NCI-H460 (cell line): ENCODE results near the gene TRAM2. TPM values are rescaled to one million over a fixed set of nuclear protein-coding genes. Genes with fewer than 3 reads are reported as not detected.
"Not testable (repeated sequence)": the region's sequence is repeated elsewhere in the genome, so short reads cannot be mapped to it uniquely, and the experiment has no call there.

Experiments
- DNase-seq: peaks from one replicate; pipeline ENCODE4 v3.0.0-alpha.2; 2016; ENCODE audit warnings: low read depth; ENCODE audit errors: extremely low read depth
- total RNA-seq: library from RNA; depleted of rRNA; stranded (reverse); fragments of >200 nt; shearing (Covaris generic); gene quantifications from 2 replicates; pipeline ENCODE4 v1.2.3, GENCODE V29; 2014; rRNA removed

Gene TRAM2
- total RNA-seq, 1 experiment from 2014 or later = 12.1 TPM

- no peak for DNase-seq
Observed at GRCh38 chr6:52497652-52498408, 79.0 kb downstream of the TRAM2 start.

GRCh38 chr6:52496631-52497030 lies 80.2 kb downstream of the TRAM2 start:
- no peak for DNase-seq

- DNase-seq = no peak
Observed at GRCh38 chr6:52495922-52496321, 80.9 kb downstream of the TRAM2 start.

- no peak for DNase-seq
Observed at GRCh38 chr6:52494298-52495072, 82.4 kb downstream of the TRAM2 start.

GRCh38 chr6:52493669-52494068 lies 83.2 kb downstream of the TRAM2 start:
- no peak for DNase-seq

- no peak for DNase-seq
Observed at GRCh38 chr6:52491203-52492069, 85.4 kb downstream of the TRAM2 start.

- DNase-seq = no peak
Observed at GRCh38 chr6:52489881-52490280, 87.0 kb downstream of the TRAM2 start.

GRCh38 chr6:52483671-52484003 lies 93.2 kb downstream of the TRAM2 start:
- DNase-seq = no peak

- DNase-seq = no peak
Observed at GRCh38 chr6:52482903-52483670, 93.8 kb downstream of the TRAM2 start.

- no peak for DNase-seq
Observed at GRCh38 chr6:52475307-52475706, 101.6 kb downstream of the TRAM2 start.

- DNase-seq = no peak
Observed at GRCh38 chr6:52474173-52474572, 102.7 kb downstream of the TRAM2 start.

- not testable (repeated sequence) for DNase-seq
Observed at GRCh38 chr6:52461194-52461593, 115.7 kb downstream of the TRAM2 start.

- DNase-seq = no peak
Observed at GRCh38 chr6:52457096-52457495, 119.8 kb downstream of the TRAM2 start.

GRCh38 chr6:52454556-52454955 lies 122.3 kb downstream of the TRAM2 start:
- DNase-seq = no peak

Other genes starting within 250 kb of the TRAM2 start
- gene PAQR8, start 214.9 kb downstream of the TRAM2 start, total RNA-seq = 0.74 and 1.1 TPM in 2 replicates
- gene EFHC1, start 156.7 kb downstream of the TRAM2 start, total RNA-seq = 28.7 and 35.3 TPM in 2 replicates
- gene TMEM14A, start 94.1 kb upstream of the TRAM2 start, total RNA-seq = 14.4 and 18.6 TPM in 2 replicates
- gene GSTA2, start 186.4 kb upstream of the TRAM2 start, total RNA-seq = not detected in 2 replicates
- gene GSTA1, start 226.8 kb upstream of the TRAM2 start, total RNA-seq = not detected in 2 replicates